HepG2 (cell line): ENCODE results near the gene RASGRP2. TPM values are rescaled to one million over a fixed set of nuclear protein-coding genes. Genes with fewer than 3 reads are reported as not detected.
A peak's percentile ranks its signal among the peaks of the same experiment; 100 is the strongest.

Experiments used
- ATAC-seq: fragments of 200-7000 bp; cut with Tn5 transposase; 3 replicates; pipeline ENCODE4 v1.9.1; 2020; ENCODE audit warnings: mild to moderate bottlenecking, moderate library complexity
- BruUV-seq: library from RNA; stranded (reverse); fragments of 400-500 nt; replicated peaks from 2 replicates; lab custom pipeline; 2021; lab: Mats Ljungman, UMichigan
- CTCF ChIA-PET: fragments of 300-600 bp; formaldehyde crosslinking; extraction: SDS; loops from one replicate; lab custom pipeline; 2021; ENCODE audit warnings: low total read pairs, inconsistent platforms, low intra/inter-chr PET ratio; lab: Yijun Ruan, JAX
- POLR2A ChIA-PET: fragments of 350-600 bp; sonication (Branson Sonifier 250); formaldehyde crosslinking; loops from one replicate; lab custom pipeline; 2020; ENCODE audit warnings: antibody characterized with exemption, inconsistent platforms; lab: Yijun Ruan, JAX
- DNase-seq: peaks from one replicate; pipeline ENCODE4 v3.0.0-alpha.2; 2015; ENCODE audit warnings: low spot score
- FAIRE-seq: peaks from 3 replicates; lab custom pipeline; 2011; peaks lifted over from hg19 to GRCh38; lab: Jason Lieb, UNC
- H2AFZ ChIP-seq: one replicate; pipeline ENCODE4 v1.6.1; 2011; ENCODE audit warnings: low read length, inconsistent platforms
- H3K27ac ChIP-seq: fragments of 300-600 bp; 3 replicates; pipeline ENCODE4 v1.8.0; 2011; ENCODE audit warnings: mixed run types, mild to moderate bottlenecking, mixed read lengths, low read length, inconsistent platforms; ENCODE audit not compliant: insufficient read depth; ENCODE audit errors: extremely low read length
- H3K27me3 ChIP-seq, 2 experiments: fragments of 200-600 bp in 1 of 2; 2 replicates in 1 of 2; 3 replicates in 1 of 2; pipeline versions ENCODE4 v1.6.0 to v1.8.0; 2011; ENCODE audit warnings: low read length in 2 of 2, mild to moderate bottlenecking in 2 of 2, moderate library complexity in 2 of 2, inconsistent platforms in 1 of 2; ENCODE audit not compliant: insufficient read depth in 2 of 2, control insufficient read depth in 1 of 2
- H3K36me3 ChIP-seq, 2 experiments: fragments of 200-600 bp in 1 of 2; replicated peaks in 1 of 2; 2 replicates in 1 of 2; 3 replicates in 1 of 2; pipeline versions ENCODE4 v1.5.1 to v1.8.0; 2011; ENCODE audit warnings: low read length in 2 of 2, inconsistent platforms in 1 of 2; ENCODE audit not compliant: insufficient read depth in 2 of 2, control insufficient read depth in 1 of 2
- H3K4me1 ChIP-seq: 2 replicates; pipeline ENCODE4 v1.5.1; 2012; ENCODE audit warnings: low read length, inconsistent platforms; ENCODE audit not compliant: insufficient read depth
- H3K4me2 ChIP-seq: 2 replicates; pipeline ENCODE4 v1.6.0; 2011; ENCODE audit warnings: low read depth, low read length, inconsistent platforms
- H3K4me3 ChIP-seq, 3 experiments: fragments of 200-600 bp in 1 of 3; sonication (generic), shearing (Covaris generic) in 1 of 3; replicated peaks in 1 of 3; 2 replicates each; pipeline ENCODE4 v1.5.1; 2011 to 2016; ENCODE audit warnings: low read length in 3 of 3, inconsistent platforms in 2 of 3, low read depth in 2 of 3, mild to moderate bottlenecking in 2 of 3, control low read depth in 1 of 3, mixed read lengths in 1 of 3; ENCODE audit not compliant: insufficient read depth in 1 of 3
- H3K79me2 ChIP-seq: one replicate; pipeline ENCODE4 v1.6.1; 2011; ENCODE audit warnings: low read length, inconsistent platforms; ENCODE audit not compliant: insufficient read depth
- H3K9ac ChIP-seq: 2 replicates; pipeline ENCODE4 v1.6.0; 2011; ENCODE audit warnings: mild to moderate bottlenecking, low read depth, low read length, inconsistent platforms; ENCODE audit not compliant: insufficient read depth
- H3K9me3 ChIP-seq: 2 replicates; pipeline ENCODE4 v1.5.1; 2012; ENCODE audit warnings: mild to moderate bottlenecking, low read length
- H4K20me1 ChIP-seq: 2 replicates; pipeline ENCODE4 v1.6.0; 2011; ENCODE audit warnings: inconsistent platforms, mild to moderate bottlenecking, low read length, moderate library complexity; ENCODE audit not compliant: insufficient read depth
- ARHGAP35 ChIP-seq: sonication (generic); formaldehyde crosslinking; IDR thresholded peaks from 2 replicates; pipeline ENCODE4 v1.9.0; 2022; ENCODE audit warnings: mild to moderate bottlenecking, inconsistent platforms, moderate library complexity, missing genetic modification reagents, borderline replicate concordance
- PATZ1 ChIP-seq: sonication (generic); formaldehyde crosslinking; IDR thresholded peaks from 2 replicates; pipeline ENCODE4 v1.4.0; 2020; ENCODE audit warnings: missing genetic modification reagents
- ZNF784 ChIP-seq: sonication (generic); formaldehyde crosslinking; IDR thresholded peaks from 2 replicates; pipeline ENCODE4 v1.5.1; 2020; ENCODE audit warnings: missing genetic modification reagents, mild to moderate bottlenecking, borderline replicate concordance
- WGBS: methylation state at CpG from one replicate; pipeline ENCODE4 v1.1.6; 2017; ENCODE audit warnings: low lambda C conversion rate; 5-methylcytosine and 5-hydroxymethylcytosine counted together
- in situ Hi-C: cut with HindIII; loops from 2 replicates; pipeline ENCODE4 v1.10.0; 2017; ENCODE audit warnings: low pct_unique_long_range_greater_than_20kb; ENCODE audit not compliant: extremely low pct_ligation_motif_present
- intact Hi-C: fragments of 100-400 bp; cut with micrococcal nuclease; formaldehyde crosslinking; loops from one replicate; pipeline ENCODE4 v1.10.0; 2022; ENCODE audit not compliant: unreplicated experiment
- polyA plus RNA-seq, 8 experiments: library from polyadenylated mRNA; depleted of rRNA in 3 of 8; stranded (reverse) in 7 of 8; unstranded in 1 of 8; fragments of >200 nt; fragmentation: Illumina TruSeq in 4 of 8; extraction: Trizol in 4 of 8; gene quantifications; 2 replicates each; pipeline versions ENCODE4 v1.2.1 to v1.2.3, GENCODE V29; 2011 to 2016; ENCODE audit warnings: low read depth in 4 of 8, missing spikeins in 1 of 8, mixed read lengths in 1 of 8; ENCODE audit not compliant: insufficient read depth in 1 of 8
- total RNA-seq, 5 experiments: library from RNA; depleted of rRNA; stranded (reverse); fragments of >200 nt; fragmentation: Illumina TruSeq; extraction: Trizol; gene quantifications; 2 replicates each; pipeline ENCODE4 v1.2.3, GENCODE V29; 2016; ENCODE audit warnings: low read depth in 1 of 5

RASGRP2 gene
- total and polyA plus RNA-seq, 2 of the 13 experiments (the other 11 are each of a cell fraction or from before 2014, with no cell fraction given), result 0.61 TPM; not detected in 1

GRCh38 chr11:64724863-64725532, 18.9 kb downstream of the RASGRP2 start (continued):
- TF ChIP-seq PATZ1 (CRISPR knock-in tag), result peak; percentile 61; the same call in 1 of the 2 replicates
- TF ChIP-seq ZNF784 (CRISPR knock-in tag), result no peak

- intact Hi-C loops (no loop called here), in situ Hi-C loops (no loop called here)
- Histone ChIP-seq H3K27me3 (peaks cover 1 to 30% of the 10 kb centered on the region in 2 experiments), H3K79me2 (no peaks in the 10 kb centered on the region), H2AFZ (no peak overlapping the region), H4K20me1 (no peaks in the 10 kb centered on the region), H3K4me2 (no peak overlapping the region), H3K9ac (no peak overlapping the region), H3K4me1 (peaks cover 34% of the 10 kb centered on the region), H3K27ac (no peak overlapping the region), H3K36me3 (no peaks in the 10 kb centered on the region), H3K9me3 (no peaks in the 10 kb centered on the region), H3K4me3 (no peak overlapping the region)
- ChIA-PET POLR2A (no interaction called here), CTCF (interaction anchor here (1.4 kb wide), 1 partner anchor 36 kb away, joined by 4 read pairs; no protein-coding TSS in a partner anchor)
- no peak for TF ChIP-seq ARHGAP35 (CRISPR knock-in tag)
- WGBS, result 43% methylated on average over 3 of the region's 9 CpGs
- DNase-seq, result no peak
- no peak for FAIRE-seq
- BruUV-seq, result no TSS peak
- ATAC-seq, result no peak
Observed at GRCh38 chr11:64723907-64724862, 19.8 kb downstream of the RASGRP2 start.
